K562 (cell line): ENCODE measurements around the gene ZNF565.

Experiments
- CTBP1 ChIP-seq: fragments of 450-650 bp; IDR thresholded peaks from 2 replicates; pipeline ENCODE4 v1.6.1; 2016; ENCODE audit warnings: borderline replicate concordance
- ZNF785 ChIP-seq: fragments of 250-450 bp; sonication (Bioruptor Pico); IDR thresholded peaks from 2 replicates; pipeline ENCODE4 v1.4.0; 2020; ENCODE audit warnings: mild to moderate bottlenecking

- no peak for TF ChIP-seq CTBP1
- TF ChIP-seq ZNF785 (CRISPR knock-in tag) = no peak
These were observed 8.0 kb upstream of the ZNF565 start for GRCh38 chr19:36222503-36222902.
